Neutrophil (primary cell): ENCODE data around the gene LYSET.

ENCODE experiments used
- H3K27ac ChIP-seq: fragments of 200-600 bp; sonication (generic); 2 replicates; pipeline ENCODE4 v1.5.1; 2016; ENCODE audit warnings: mild to moderate bottlenecking, moderate library complexity
- H3K27me3 ChIP-seq: fragments of 200-600 bp; sonication (generic); 2 replicates; pipeline ENCODE4 v1.6.0; 2016; ENCODE audit warnings: mild to moderate bottlenecking
- H3K36me3 ChIP-seq: fragments of 200-600 bp; sonication (generic); 2 replicates; pipeline ENCODE4 v1.5.1; 2017
- H3K4me1 ChIP-seq, 2 experiments: fragments of 200-600 bp in 1 of 2; sonication (generic) in 1 of 2; 1 replicate in 1 of 2; 2 replicates in 1 of 2; pipeline versions ENCODE4 v1.5.1 to v1.6.1; 2013 to 2016; ENCODE audit warnings: low read depth in 1 of 2, low read length in 1 of 2, mild to moderate bottlenecking in 1 of 2, moderate library complexity in 1 of 2; ENCODE audit not compliant: control insufficient read depth in 1 of 2, insufficient read depth in 1 of 2
- H3K4me3 ChIP-seq, 2 experiments: fragments of 200-600 bp in 1 of 2; sonication (generic) in 1 of 2; 1 replicate in 1 of 2; 2 replicates in 1 of 2; pipeline ENCODE4 v1.5.1; 2013 to 2016; ENCODE audit warnings: low read depth in 1 of 2, low read length in 1 of 2, mild to moderate bottlenecking in 1 of 2, moderate library complexity in 1 of 2
- H3K9me3 ChIP-seq: fragments of 200-600 bp; sonication (generic); 2 replicates; pipeline ENCODE4 v1.5.1; 2016
- CTCF ChIP-seq: fragments of 200-600 bp; sonication (generic); IDR thresholded peaks from 2 replicates; pipeline ENCODE4 v1.5.1; 2016; ENCODE audit warnings: antibody characterized with exemption

Gene LYSET

GRCh38 chr14:93234798-93235197 lies 49.7 kb downstream of the LYSET start:
- H3K27ac ChIP-seq: no peak overlapping the region
- H3K4me3 ChIP-seq: no peak overlapping the region
- H3K27me3 ChIP-seq: peaks cover 43% of the 10 kb centered on the region
- no peaks in the 10 kb centered on the region for H3K9me3 ChIP-seq
- TF ChIP-seq CTCF: no peak
- H3K4me1 ChIP-seq: no peaks in the 10 kb centered on the region
- H3K36me3 ChIP-seq: peaks cover 5% of the 10 kb centered on the region
